Immature natural killer cell (primary cell): ENCODE measurements around the gene NCKAP5. TPM values are rescaled to one million over a fixed set of nuclear protein-coding genes. Genes with fewer than 3 reads are reported as not detected.

Source experiments
- DNase-seq, 3 donors: peaks; one replicate each; pipeline ENCODE4 v3.0.0; 2022; ENCODE audit warnings: mixed read lengths in 1 of 3
- H3K27ac Mint-ChIP-seq, 6 donors: one replicate each; pipeline ENCODE4 v1.8.0; 2020; ENCODE audit warnings: mixed read lengths in 6 of 6, mild to moderate bottlenecking in 5 of 6, inconsistent platforms in 4 of 6, moderate library complexity in 3 of 6
- H3K27me3 Mint-ChIP-seq, 3 donors: one replicate each; pipeline ENCODE4 v1.8.0; 2020 to 2021; ENCODE audit warnings: low read depth in 3 of 3, mild to moderate bottlenecking in 3 of 3, mixed read lengths in 3 of 3, moderate library complexity in 3 of 3, inconsistent platforms in 1 of 3
- H3K36me3 Mint-ChIP-seq, 3 donors: one replicate each; pipeline ENCODE4 v1.8.0; 2020; ENCODE audit warnings: mixed read lengths in 3 of 3, inconsistent platforms in 2 of 3, mild to moderate bottlenecking in 2 of 3
- H3K4me1 Mint-ChIP-seq, 2 donors: one replicate each; pipeline ENCODE4 v1.8.0; 2020; ENCODE audit warnings: inconsistent platforms in 2 of 2, mild to moderate bottlenecking in 2 of 2, mixed read lengths in 2 of 2, moderate library complexity in 1 of 2
- H3K4me3 Mint-ChIP-seq, 5 donors: one replicate each; pipeline ENCODE4 v1.8.0; 2020; ENCODE audit warnings: mild to moderate bottlenecking in 5 of 5, mixed read lengths in 5 of 5, inconsistent platforms in 3 of 5, moderate library complexity in 3 of 5
- H3K9me3 Mint-ChIP-seq, 6 donors: one replicate each; pipeline ENCODE4 v1.8.0; 2020; ENCODE audit warnings: mild to moderate bottlenecking in 6 of 6, mixed read lengths in 6 of 6, inconsistent platforms in 4 of 6, moderate library complexity in 3 of 6
- polyA plus RNA-seq, 3 donors: library from polyadenylated mRNA; unstranded; fragments of 300-500 nt; fragmentation: Illumina TruSeq; gene quantifications; one replicate each; pipeline ENCODE4 v1.2.3, GENCODE V29; 2021

NCKAP5 gene
- polyA plus RNA-seq, 3 donors from 2014 or later: not detected

DNA sequence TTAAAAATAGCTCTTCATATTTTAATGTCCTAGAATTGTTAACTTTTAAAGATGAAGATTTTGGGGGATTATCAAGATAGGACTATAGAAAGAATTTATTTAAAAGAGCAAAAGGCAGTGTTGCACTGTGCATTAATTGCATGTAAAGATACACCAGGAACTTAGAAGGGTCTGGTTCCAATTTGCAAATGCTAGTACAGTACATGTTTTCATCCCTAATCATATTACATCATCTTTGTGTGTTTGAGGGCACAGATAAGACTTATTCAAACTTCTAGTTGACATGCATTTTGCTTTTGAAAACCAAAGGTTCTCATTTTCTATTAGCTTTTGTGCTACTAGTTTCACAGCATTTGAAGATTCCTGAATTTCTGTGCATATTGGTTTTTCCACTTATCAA, 666.6 kb downstream of the NCKAP5 start:
- peaks cover 3 to 50% (median 7%) of the 10 kb centered on the region in 6 donors for H3K9me3 Mint-ChIP-seq
- peaks cover 0 to 3% (median 0%) of the 10 kb centered on the region in 3 donors for H3K27me3 Mint-ChIP-seq
- H3K4me3 Mint-ChIP-seq: no peak overlapping the region
- DNase-seq: no peak
- H3K4me1 Mint-ChIP-seq: no peaks in the 10 kb centered on the region
- H3K36me3 Mint-ChIP-seq: no peaks in the 10 kb centered on the region
- H3K27ac Mint-ChIP-seq: no peak overlapping the region

DNA sequence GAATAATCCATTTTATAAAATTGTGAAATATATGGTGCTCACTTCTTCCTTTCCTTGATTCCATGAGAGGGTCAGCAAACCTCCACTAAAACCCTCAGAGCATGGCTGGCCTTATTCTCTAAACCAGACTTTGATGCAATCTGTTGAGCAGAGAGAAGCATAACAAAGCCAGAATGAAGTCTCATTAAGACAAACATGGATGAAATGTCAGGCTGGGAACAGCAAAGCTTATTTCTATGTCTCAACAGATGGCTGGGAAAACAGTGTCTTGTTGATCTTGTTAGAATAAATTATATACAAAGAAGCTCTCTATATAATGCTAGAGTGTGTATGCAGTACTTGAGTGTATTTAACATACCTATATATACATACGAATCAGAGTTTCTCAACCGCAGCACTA, 671.2 kb downstream of the NCKAP5 start:
- Mint-ChIP-seq H3K36me3 (no peaks in the 10 kb centered on the region), H3K4me1 (no peaks in the 10 kb centered on the region), H3K9me3 (peaks cover 2 to 33% (median 6%) of the 10 kb centered on the region in 6 donors), H3K27me3 (peaks cover 0 to 1% (median 0%) of the 10 kb centered on the region in 3 donors), H3K4me3 (no peak overlapping the region), H3K27ac (no peak overlapping the region)
- no peak for DNase-seq

DNA sequence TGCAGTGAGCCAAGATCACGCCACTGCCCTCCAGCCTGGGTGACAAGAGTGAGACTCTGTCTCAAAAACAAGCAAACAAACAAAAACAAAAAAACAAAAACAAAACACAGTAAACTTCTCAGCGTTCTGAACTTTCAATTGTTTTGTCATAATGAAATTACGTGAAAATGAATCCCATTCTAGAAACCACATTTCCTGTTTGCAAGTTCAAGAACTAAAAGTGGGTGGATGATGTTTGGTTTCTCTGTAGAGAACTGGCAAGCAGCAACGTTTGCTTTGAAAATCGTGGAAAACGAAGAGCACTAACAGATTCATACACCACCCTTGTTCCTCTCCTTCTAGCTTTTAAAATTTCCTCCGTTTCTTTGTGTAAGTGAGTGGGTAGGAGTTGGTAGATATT, 672.2 kb downstream of the NCKAP5 start:
- no peak overlapping the region for H3K4me3 Mint-ChIP-seq

DNA sequence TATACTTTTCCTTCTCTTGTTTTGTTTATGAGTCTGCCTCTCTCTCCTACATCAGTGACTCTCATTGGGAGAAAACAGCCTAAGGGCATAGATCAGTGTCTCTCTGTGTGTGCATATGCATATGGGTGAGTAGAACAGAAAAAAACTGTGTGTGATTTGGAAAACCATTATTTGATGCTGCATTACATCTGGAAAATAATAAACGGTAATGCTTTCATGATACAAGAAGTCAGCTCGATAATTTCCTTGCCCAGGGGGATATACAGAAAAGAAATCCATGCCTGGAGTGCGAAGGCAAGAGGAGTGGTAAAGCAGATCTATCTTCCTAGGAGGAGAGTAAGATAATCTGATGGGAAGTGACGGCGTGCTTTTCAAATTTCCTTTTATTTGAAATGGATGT, 676.8 kb downstream of the NCKAP5 start:
- no peak overlapping the region for H3K4me3 Mint-ChIP-seq
- H3K27ac Mint-ChIP-seq: no peak overlapping the region
- DNase-seq: no peak
- no peaks in the 10 kb centered on the region for H3K36me3 Mint-ChIP-seq
- peaks cover 0 to 1% (median 0%) of the 10 kb centered on the region in 3 donors for H3K27me3 Mint-ChIP-seq
- H3K9me3 Mint-ChIP-seq: peaks cover 5 to 21% (median 13%) of the 10 kb centered on the region in 6 donors
- H3K4me1 Mint-ChIP-seq: no peaks in the 10 kb centered on the region

More for the DNA sequence above, 672.2 kb downstream of the NCKAP5 start:
- peaks cover 2 to 31% (median 8%) of the 10 kb centered on the region in 6 donors for H3K9me3 Mint-ChIP-seq
- no peaks in the 10 kb centered on the region for H3K4me1 Mint-ChIP-seq
- H3K27ac Mint-ChIP-seq: no peak overlapping the region
- H3K36me3 Mint-ChIP-seq: no peaks in the 10 kb centered on the region
- DNase-seq: no peak
- H3K27me3 Mint-ChIP-seq: peaks cover 0 to 1% (median 0%) of the 10 kb centered on the region in 3 donors

DNA sequence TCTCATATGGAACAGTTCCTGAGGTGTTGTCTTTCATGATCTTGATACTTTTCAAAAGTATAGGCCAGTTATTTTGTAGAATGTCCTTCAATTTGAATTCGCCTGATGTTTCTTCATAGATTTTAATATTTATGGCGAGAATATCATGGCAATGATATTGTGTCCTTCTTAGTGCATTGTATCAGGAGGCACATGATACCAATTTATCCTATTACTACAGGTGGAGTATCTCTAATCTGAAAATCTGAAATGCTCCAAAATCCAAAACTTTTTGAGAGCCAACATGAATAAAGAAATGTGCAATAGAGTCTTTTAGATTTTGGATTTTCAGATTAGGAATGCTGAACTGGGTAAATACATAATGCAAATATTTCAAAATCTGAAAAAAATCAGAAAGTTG, 681.7 kb downstream of the NCKAP5 start:
- Mint-ChIP-seq H3K9me3 (peaks cover 6 to 26% (median 14%) of the 10 kb centered on the region in 6 donors), H3K36me3 (no peaks in the 10 kb centered on the region), H3K27ac (no peak overlapping the region), H3K27me3 (peaks cover 0 to 1% (median 0%) of the 10 kb centered on the region in 3 donors), H3K4me3 (no peak overlapping the region), H3K4me1 (no peaks in the 10 kb centered on the region)
- no peak for DNase-seq

DNA sequence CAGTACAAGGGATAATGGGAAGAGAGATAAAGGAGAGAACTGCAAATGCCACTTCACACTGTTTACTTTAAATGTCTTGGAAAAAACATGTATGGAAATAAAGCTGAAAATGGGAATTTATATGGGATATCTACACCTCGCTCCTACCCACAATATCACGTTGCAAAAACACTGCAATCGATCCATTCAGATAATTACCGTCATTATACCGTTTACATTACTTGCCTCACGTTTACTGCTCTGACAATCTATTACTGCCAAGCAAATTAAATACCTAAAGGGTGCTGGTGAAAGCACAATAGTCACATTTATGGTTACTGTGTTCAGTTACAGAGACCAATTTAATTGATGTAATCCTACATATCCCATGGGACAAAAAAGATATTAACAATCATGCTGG, 683.6 kb downstream of the NCKAP5 start:
- Mint-ChIP-seq H3K27ac (no peak overlapping the region), H3K4me3 (no peak overlapping the region), H3K27me3 (peaks cover 0 to 1% (median 0%) of the 10 kb centered on the region in 3 donors), H3K36me3 (no peaks in the 10 kb centered on the region), H3K4me1 (no peaks in the 10 kb centered on the region), H3K9me3 (peaks cover 6 to 23% (median 13%) of the 10 kb centered on the region in 6 donors)
- DNase-seq: no peak

DNA sequence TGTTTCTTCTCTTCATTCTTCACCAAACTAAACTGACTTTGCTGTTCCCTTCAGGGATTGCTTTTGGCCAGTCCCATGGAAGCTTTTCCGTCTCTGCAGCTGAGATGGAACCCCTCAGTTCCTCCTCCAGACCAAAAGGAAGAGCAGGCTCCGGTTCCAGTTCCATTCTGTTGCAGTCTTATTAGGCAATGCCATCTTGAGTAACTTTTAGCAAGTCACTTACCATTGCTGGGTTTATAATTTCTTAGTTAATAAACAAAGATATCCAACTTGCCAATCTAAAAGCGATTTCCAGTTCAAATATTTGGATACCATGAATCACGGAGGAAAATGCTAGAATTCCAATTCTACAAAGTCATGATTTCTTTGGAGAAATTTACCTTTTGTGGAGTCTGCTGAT, 684.0 kb downstream of the NCKAP5 start:
- H3K4me1 Mint-ChIP-seq: no peaks in the 10 kb centered on the region
- no peak overlapping the region for H3K4me3 Mint-ChIP-seq
- H3K27ac Mint-ChIP-seq: no peak overlapping the region
- no peaks in the 10 kb centered on the region for H3K36me3 Mint-ChIP-seq
- H3K9me3 Mint-ChIP-seq: peaks cover 6 to 19% (median 12%) of the 10 kb centered on the region in 6 donors
- H3K27me3 Mint-ChIP-seq: peaks cover 0 to 1% (median 0%) of the 10 kb centered on the region in 3 donors
- DNase-seq: no peak

DNA sequence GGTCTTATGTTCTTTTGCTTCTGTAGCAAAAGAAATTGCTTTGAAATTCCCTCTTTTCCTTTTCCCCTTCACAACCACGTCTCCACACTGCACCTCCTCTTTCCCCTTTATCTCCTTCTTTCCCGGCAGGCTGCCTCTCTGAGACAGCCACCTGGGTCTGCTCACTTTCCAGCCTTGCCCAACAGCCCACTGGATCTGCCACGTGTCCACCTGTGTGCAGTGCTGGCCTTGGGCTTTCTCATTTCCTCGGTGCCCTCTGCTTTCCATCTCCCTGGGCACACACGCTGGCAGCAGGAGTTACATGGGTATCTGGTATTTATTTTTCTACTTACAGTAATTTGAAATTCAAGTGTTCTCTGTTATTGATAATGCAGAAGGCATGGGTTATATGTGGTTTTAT, 684.8 kb downstream of the NCKAP5 start:
- DNase-seq: no peak
- Mint-ChIP-seq H3K4me1 (no peaks in the 10 kb centered on the region), H3K36me3 (no peaks in the 10 kb centered on the region), H3K9me3 (peaks cover 4 to 24% (median 11%) of the 10 kb centered on the region in 6 donors), H3K4me3 (no peak overlapping the region), H3K27me3 (peaks cover 0 to 1% (median 0%) of the 10 kb centered on the region in 3 donors), H3K27ac (no peak overlapping the region)

DNA sequence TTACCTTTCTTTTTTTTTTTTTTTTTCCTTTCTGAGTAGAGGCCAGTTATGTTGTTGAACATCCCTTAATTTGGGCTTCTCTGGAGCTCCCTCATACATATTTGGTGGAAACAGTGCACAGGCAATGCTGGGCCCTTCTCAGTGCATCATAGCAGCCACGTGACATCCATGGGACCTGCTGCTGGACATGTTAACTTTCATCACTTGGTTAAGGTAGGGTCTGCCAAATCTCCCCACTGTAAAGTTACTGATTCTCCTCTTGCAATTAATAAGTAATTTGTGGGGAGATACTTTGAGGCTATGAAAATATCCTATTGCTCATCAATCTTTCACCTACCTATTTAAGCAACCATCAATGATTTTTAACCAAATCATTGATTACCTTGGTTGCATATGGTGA, 686.7 kb downstream of the NCKAP5 start:
- peaks cover 4 to 19% (median 12%) of the 10 kb centered on the region in 6 donors for H3K9me3 Mint-ChIP-seq
- H3K4me1 Mint-ChIP-seq: no peaks in the 10 kb centered on the region
- no peak for DNase-seq
- no peak overlapping the region for H3K27ac Mint-ChIP-seq
- H3K36me3 Mint-ChIP-seq: no peaks in the 10 kb centered on the region
- H3K27me3 Mint-ChIP-seq: no peaks in the 10 kb centered on the region
- H3K4me3 Mint-ChIP-seq: no peak overlapping the region

DNA sequence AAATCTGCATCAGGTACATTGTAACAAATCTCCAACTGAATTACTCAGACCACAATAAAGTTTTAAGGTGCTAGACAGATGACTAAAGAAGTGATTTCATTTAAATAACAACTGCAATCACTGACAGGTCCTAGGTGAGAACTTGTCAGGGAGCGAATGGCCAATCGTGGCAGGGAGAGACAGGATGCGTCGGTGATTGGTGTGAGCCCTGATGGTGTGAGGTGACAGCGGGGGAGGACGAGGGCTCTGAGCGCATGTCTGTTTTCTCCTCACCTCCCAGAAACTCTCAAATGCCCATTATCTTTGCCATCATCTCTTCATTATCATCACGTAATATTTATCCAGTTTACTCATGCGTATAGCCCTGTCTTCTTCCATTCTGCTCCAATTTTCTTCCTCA, 690.3 kb downstream of the NCKAP5 start:
- Mint-ChIP-seq H3K36me3 (no peaks in the 10 kb centered on the region), H3K4me1 (no peaks in the 10 kb centered on the region), H3K27me3 (no peaks in the 10 kb centered on the region), H3K27ac (no peak overlapping the region), H3K9me3 (peaks cover 3 to 17% (median 8%) of the 10 kb centered on the region in 6 donors), H3K4me3 (no peak overlapping the region)
- DNase-seq: no peak

DNA sequence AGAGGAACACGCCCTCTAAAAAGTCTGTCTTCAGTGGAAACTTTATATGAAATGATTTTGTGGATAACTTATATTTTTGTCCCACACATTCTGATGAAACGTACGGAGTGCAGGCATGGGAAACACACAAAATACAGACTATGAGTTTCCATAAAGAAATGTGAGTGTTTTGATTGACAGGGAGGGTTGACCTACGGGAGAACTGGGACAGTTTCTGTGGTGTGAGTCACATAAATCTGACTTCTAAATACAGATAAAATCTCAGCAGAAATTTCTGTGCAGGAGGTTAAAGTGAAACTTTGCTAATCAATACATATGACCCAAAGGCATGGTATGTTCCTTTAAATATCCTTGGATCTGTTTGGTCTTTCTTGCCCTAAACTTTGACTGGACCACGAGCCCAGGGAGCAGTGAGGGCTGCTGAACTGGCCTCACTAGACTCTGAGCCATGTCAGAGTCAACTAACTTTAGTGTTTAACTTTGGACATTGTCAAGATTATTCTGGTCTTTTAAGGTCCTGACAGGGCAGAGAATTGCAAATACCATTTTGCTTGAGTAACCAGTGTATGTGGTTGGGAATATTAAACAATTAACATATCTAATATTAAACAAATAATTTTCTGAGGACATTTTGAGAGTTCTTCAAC, 691.4 kb downstream of the NCKAP5 start:
- H3K4me3 Mint-ChIP-seq: no peak overlapping the region
- DNase-seq: no peak

DNA sequence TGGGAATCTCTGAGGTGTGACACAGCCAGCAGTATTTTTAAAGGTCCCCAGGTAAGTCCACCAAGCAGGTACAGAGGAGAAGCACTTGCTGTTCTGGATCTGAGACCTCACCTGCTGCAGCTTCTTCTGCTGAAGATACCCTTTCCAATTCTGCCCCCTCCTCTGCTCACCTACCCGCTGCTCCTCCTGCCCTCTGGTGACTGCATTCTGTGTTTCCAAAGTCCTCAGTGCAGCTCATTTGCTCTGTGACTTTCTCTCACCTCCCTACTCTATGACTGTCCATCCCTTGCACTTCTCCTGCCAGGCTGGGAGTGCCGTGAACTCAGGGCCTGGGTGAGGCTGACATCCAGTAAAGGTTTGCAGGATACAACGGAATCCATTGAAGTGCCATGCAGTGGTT, 693.1 kb downstream of the NCKAP5 start:
- Mint-ChIP-seq H3K9me3 (peaks cover 1 to 18% (median 7%) of the 10 kb centered on the region in 6 donors), H3K4me3 (no peak overlapping the region), H3K36me3 (no peaks in the 10 kb centered on the region), H3K27me3 (no peaks in the 10 kb centered on the region), H3K4me1 (no peaks in the 10 kb centered on the region), H3K27ac (no peak overlapping the region)
- DNase-seq: no peak

More for the DNA sequence above, 691.4 kb downstream of the NCKAP5 start:
- Mint-ChIP-seq H3K27me3 (no peaks in the 10 kb centered on the region), H3K9me3 (peaks cover 3 to 17% (median 7%) of the 10 kb centered on the region in 6 donors), H3K27ac (no peak overlapping the region), H3K4me1 (no peaks in the 10 kb centered on the region), H3K36me3 (no peaks in the 10 kb centered on the region)

DNA sequence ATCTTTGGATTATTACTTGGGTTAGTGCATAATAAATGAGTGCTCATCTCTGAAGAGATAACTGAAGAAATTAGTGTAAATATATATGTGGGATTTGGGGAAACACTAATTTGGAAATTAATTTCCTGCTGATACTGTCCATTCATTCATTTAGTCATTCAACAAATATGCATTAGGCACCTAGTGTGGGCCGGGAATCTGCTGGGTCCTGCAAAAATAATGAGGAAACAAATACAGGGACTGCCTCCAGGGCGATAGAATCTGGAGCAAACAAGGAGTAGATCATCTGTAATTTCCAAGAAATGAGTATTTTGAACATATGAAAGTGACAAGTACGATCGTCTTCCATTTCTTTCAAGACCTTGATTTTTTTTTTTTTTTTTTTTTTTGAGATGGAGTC, 694.5 kb downstream of the NCKAP5 start:
- Mint-ChIP-seq H3K27me3 (no peaks in the 10 kb centered on the region), H3K4me1 (no peaks in the 10 kb centered on the region), H3K9me3 (peaks cover under 1 to 17% (median 6%) of the 10 kb centered on the region in 6 donors), H3K36me3 (no peaks in the 10 kb centered on the region), H3K27ac (no peak overlapping the region), H3K4me3 (no peak overlapping the region)
- DNase-seq: no peak

DNA sequence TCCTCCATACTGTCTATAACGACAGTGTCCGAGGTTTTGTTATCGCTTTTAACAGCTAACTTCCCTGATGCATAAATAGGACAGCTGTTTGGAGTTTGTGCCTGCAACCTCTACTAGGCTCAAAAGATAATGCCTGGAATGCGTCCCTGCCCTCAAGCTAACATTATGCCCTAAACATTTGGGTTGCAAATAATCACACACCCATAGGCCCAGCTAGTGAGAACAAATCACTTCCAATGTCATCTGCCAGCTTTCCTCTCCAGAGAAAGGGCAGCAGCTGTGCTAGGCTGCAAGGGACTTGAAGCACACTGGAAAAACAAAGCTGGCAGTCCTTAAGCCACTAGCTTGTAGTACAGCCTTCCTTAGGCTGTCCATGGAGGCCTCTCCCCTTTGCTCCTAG, 696.4 kb downstream of the NCKAP5 start:
- Mint-ChIP-seq H3K4me3 (no peak overlapping the region), H3K9me3 (peaks cover 0 to 10% (median 5%) of the 10 kb centered on the region in 6 donors), H3K36me3 (no peaks in the 10 kb centered on the region), H3K4me1 (no peaks in the 10 kb centered on the region), H3K27ac (no peak overlapping the region), H3K27me3 (no peaks in the 10 kb centered on the region)
- DNase-seq: no peak

DNA sequence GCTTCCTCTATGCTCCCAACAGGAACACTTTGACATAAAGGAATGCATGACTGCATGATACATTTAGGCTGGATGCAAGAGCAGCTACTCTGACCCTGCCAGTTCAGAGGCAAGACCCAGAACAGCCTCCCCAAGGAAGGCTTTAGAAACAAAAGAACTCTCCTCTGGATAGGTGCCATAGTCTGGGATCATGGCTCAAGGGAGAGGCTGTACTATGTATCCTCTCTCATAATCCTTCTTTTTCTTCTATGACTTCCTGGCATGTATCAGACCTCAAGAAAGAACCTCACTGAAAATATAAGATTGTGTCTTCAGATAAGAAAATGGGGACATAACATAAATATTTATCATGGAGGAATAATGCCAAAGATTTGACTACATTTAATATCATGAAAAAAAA, 704.3 kb downstream of the NCKAP5 start:
- no peak for DNase-seq
- Mint-ChIP-seq H3K27me3 (peaks cover 0 to 3% (median 0%) of the 10 kb centered on the region in 3 donors), H3K36me3 (no peaks in the 10 kb centered on the region), H3K4me1 (no peaks in the 10 kb centered on the region), H3K4me3 (no peak overlapping the region), H3K27ac (no peak overlapping the region), H3K9me3 (peaks cover 2 to 16% (median 6%) of the 10 kb centered on the region in 6 donors)
